GM18909 (cell line): Measurements from ENCODE around the gene MZB1.

ENCODE experiments used
- ATAC-seq: cut with Tn5 transposase; IDR thresholded peaks from one replicate; pipeline ENCODE4 v1.9.1; 2021; ENCODE audit warnings: mild to moderate bottlenecking; ENCODE audit not compliant: unreplicated experiment, poor library complexity

Gene MZB1

GRCh38 chr5:139342423-139342723 is 47.3 kb downstream of the MZB1 start:
- no peak for ATAC-seq

- ATAC-seq = peak; percentile 91
Observed at GRCh38 chr5:139341689-139342422, 47.9 kb downstream of the MZB1 start, which contains the start of gene PAIP2. Gene PAIP2 (plus strand): TSS chr5:139341854. CDS start chr5:139363785, 21,931 bp downstream.

- ATAC-seq = no peak
Observed at GRCh38 chr5:139341187-139341688, 48.5 kb downstream of the MZB1 start.

- ATAC-seq = no peak
Observed at GRCh38 chr5:139340051-139340450, 49.7 kb downstream of the MZB1 start.
